HepG2 (cell line): ENCODE measurements around the gene CYB5A. TPM values are rescaled to one million over a fixed set of nuclear protein-coding genes. Genes with fewer than 3 reads are reported as not detected.
A peak's percentile ranks its signal among the peaks of the same experiment; 100 is the strongest.

Experiments
- ATAC-seq: fragments of 200-7000 bp; cut with Tn5 transposase; 3 replicates; pipeline ENCODE4 v1.9.1; 2020; ENCODE audit warnings: mild to moderate bottlenecking, moderate library complexity
- BruUV-seq: library from RNA; stranded (reverse); fragments of 400-500 nt; replicated peaks from 2 replicates; lab custom pipeline; 2021; lab: Mats Ljungman, UMichigan
- CTCF ChIA-PET: fragments of 300-600 bp; formaldehyde crosslinking; extraction: SDS; loops from one replicate; lab custom pipeline; 2021; ENCODE audit warnings: low total read pairs, inconsistent platforms, low intra/inter-chr PET ratio; lab: Yijun Ruan, JAX
- POLR2A ChIA-PET: fragments of 350-600 bp; sonication (Branson Sonifier 250); formaldehyde crosslinking; loops from one replicate; lab custom pipeline; 2020; ENCODE audit warnings: antibody characterized with exemption, inconsistent platforms; lab: Yijun Ruan, JAX
- DNase-seq: peaks from one replicate; pipeline ENCODE4 v3.0.0-alpha.2; 2015; ENCODE audit warnings: low spot score
- FAIRE-seq: peaks from 3 replicates; lab custom pipeline; 2011; peaks lifted over from hg19 to GRCh38; lab: Jason Lieb, UNC
- H2AFZ ChIP-seq: one replicate; pipeline ENCODE4 v1.6.1; 2011; ENCODE audit warnings: low read length, inconsistent platforms
- H3K27ac ChIP-seq: fragments of 300-600 bp; 3 replicates; pipeline ENCODE4 v1.8.0; 2011; ENCODE audit warnings: mixed run types, mild to moderate bottlenecking, mixed read lengths, low read length, inconsistent platforms; ENCODE audit not compliant: insufficient read depth; ENCODE audit errors: extremely low read length
- H3K27me3 ChIP-seq, 2 experiments: fragments of 200-600 bp in 1 of 2; 2 replicates in 1 of 2; 3 replicates in 1 of 2; pipeline versions ENCODE4 v1.6.0 to v1.8.0; 2011; ENCODE audit warnings: low read length in 2 of 2, mild to moderate bottlenecking in 2 of 2, moderate library complexity in 2 of 2, inconsistent platforms in 1 of 2; ENCODE audit not compliant: insufficient read depth in 2 of 2, control insufficient read depth in 1 of 2
- H3K36me3 ChIP-seq, 2 experiments: fragments of 200-600 bp in 1 of 2; replicated peaks in 1 of 2; 2 replicates in 1 of 2; 3 replicates in 1 of 2; pipeline versions ENCODE4 v1.5.1 to v1.8.0; 2011; ENCODE audit warnings: low read length in 2 of 2, inconsistent platforms in 1 of 2; ENCODE audit not compliant: insufficient read depth in 2 of 2, control insufficient read depth in 1 of 2
- H3K4me1 ChIP-seq: 2 replicates; pipeline ENCODE4 v1.5.1; 2012; ENCODE audit warnings: low read length, inconsistent platforms; ENCODE audit not compliant: insufficient read depth
- H3K4me2 ChIP-seq: 2 replicates; pipeline ENCODE4 v1.6.0; 2011; ENCODE audit warnings: low read depth, low read length, inconsistent platforms
- H3K4me3 ChIP-seq, 3 experiments: fragments of 200-600 bp in 1 of 3; sonication (generic), shearing (Covaris generic) in 1 of 3; replicated peaks in 1 of 3; 2 replicates each; pipeline ENCODE4 v1.5.1; 2011 to 2016; ENCODE audit warnings: low read length in 3 of 3, inconsistent platforms in 2 of 3, low read depth in 2 of 3, mild to moderate bottlenecking in 2 of 3, control low read depth in 1 of 3, mixed read lengths in 1 of 3; ENCODE audit not compliant: insufficient read depth in 1 of 3
- H3K79me2 ChIP-seq: one replicate; pipeline ENCODE4 v1.6.1; 2011; ENCODE audit warnings: low read length, inconsistent platforms; ENCODE audit not compliant: insufficient read depth
- H3K9ac ChIP-seq: 2 replicates; pipeline ENCODE4 v1.6.0; 2011; ENCODE audit warnings: mild to moderate bottlenecking, low read depth, low read length, inconsistent platforms; ENCODE audit not compliant: insufficient read depth
- H3K9me3 ChIP-seq: 2 replicates; pipeline ENCODE4 v1.5.1; 2012; ENCODE audit warnings: mild to moderate bottlenecking, low read length
- H4K20me1 ChIP-seq: 2 replicates; pipeline ENCODE4 v1.6.0; 2011; ENCODE audit warnings: inconsistent platforms, mild to moderate bottlenecking, low read length, moderate library complexity; ENCODE audit not compliant: insufficient read depth
- ARNTL ChIP-seq: sonication (generic); formaldehyde crosslinking; IDR thresholded peaks from 2 replicates; pipeline ENCODE4 v1.4.0; 2020; ENCODE audit warnings: mild to moderate bottlenecking, missing genetic modification reagents
- ELF4 ChIP-seq: sonication (generic); formaldehyde crosslinking; IDR thresholded peaks from 2 replicates; pipeline ENCODE4 v1.5.0; 2020; ENCODE audit warnings: missing genetic modification reagents, mild to moderate bottlenecking, moderate library complexity, borderline replicate concordance
- GPN1 ChIP-seq: sonication (generic); formaldehyde crosslinking; IDR thresholded peaks from 2 replicates; pipeline ENCODE4 v1.5.1; 2020; ENCODE audit warnings: missing genetic modification reagents, borderline replicate concordance
- JUND ChIP-seq: sonication (generic); formaldehyde crosslinking; IDR thresholded peaks from 2 replicates; pipeline ENCODE4 v1.8.0; 2022; ENCODE audit warnings: mild to moderate bottlenecking, missing genetic modification reagents
- MAFF ChIP-seq: IDR thresholded peaks from 2 replicates; pipeline ENCODE4 v1.6.1; 2011; ENCODE audit warnings: low read depth, low read length, improper control_type of control experiment
- SATB2 ChIP-seq: sonication (generic); formaldehyde crosslinking; IDR thresholded peaks from 2 replicates; pipeline ENCODE4 v1.5.0; 2020; ENCODE audit warnings: missing genetic modification reagents
- TARDBP ChIP-seq: sonication (generic); formaldehyde crosslinking; IDR thresholded peaks from 2 replicates; pipeline ENCODE4 v1.8.0; 2022; ENCODE audit warnings: mild to moderate bottlenecking, missing genetic modification reagents
- ZNF318 ChIP-seq: sonication (generic); formaldehyde crosslinking; IDR thresholded peaks from 2 replicates; pipeline ENCODE4 v1.4.0; 2020; ENCODE audit warnings: mild to moderate bottlenecking, missing genetic modification reagents
- ZNF326 ChIP-seq: sonication (generic); formaldehyde crosslinking; IDR thresholded peaks from 2 replicates; pipeline ENCODE4 v1.4.0; 2020; ENCODE audit warnings: missing genetic modification reagents, borderline replicate concordance
- ZNF557 ChIP-seq: sonication (generic); formaldehyde crosslinking; IDR thresholded peaks from 2 replicates; pipeline ENCODE4 v1.4.0; 2020; ENCODE audit warnings: missing genetic modification reagents
- ZSCAN12 ChIP-seq: sonication (generic); formaldehyde crosslinking; IDR thresholded peaks from 2 replicates; pipeline ENCODE4 v1.9.0; 2021; ENCODE audit warnings: mild to moderate bottlenecking, missing genetic modification reagents
- WGBS: methylation state at CpG from one replicate; pipeline ENCODE4 v1.1.6; 2017; ENCODE audit warnings: low lambda C conversion rate; 5-methylcytosine and 5-hydroxymethylcytosine counted together
- in situ Hi-C: cut with HindIII; loops from 2 replicates; pipeline ENCODE4 v1.10.0; 2017; ENCODE audit warnings: low pct_unique_long_range_greater_than_20kb; ENCODE audit not compliant: extremely low pct_ligation_motif_present
- intact Hi-C: fragments of 100-400 bp; cut with micrococcal nuclease; formaldehyde crosslinking; loops from one replicate; pipeline ENCODE4 v1.10.0; 2022; ENCODE audit not compliant: unreplicated experiment
- polyA plus RNA-seq, 8 experiments: library from polyadenylated mRNA; depleted of rRNA in 3 of 8; stranded (reverse) in 7 of 8; unstranded in 1 of 8; fragments of >200 nt; fragmentation: Illumina TruSeq in 4 of 8; extraction: Trizol in 4 of 8; gene quantifications; 2 replicates each; pipeline versions ENCODE4 v1.2.1 to v1.2.3, GENCODE V29; 2011 to 2016; ENCODE audit warnings: low read depth in 4 of 8, missing spikeins in 1 of 8, mixed read lengths in 1 of 8; ENCODE audit not compliant: insufficient read depth in 1 of 8
- total RNA-seq, 5 experiments: library from RNA; depleted of rRNA; stranded (reverse); fragments of >200 nt; fragmentation: Illumina TruSeq; extraction: Trizol; gene quantifications; 2 replicates each; pipeline ENCODE4 v1.2.3, GENCODE V29; 2016; ENCODE audit warnings: low read depth in 1 of 5
- TF ChIP-seq, protein P1 (sequence below): sonication (generic); formaldehyde crosslinking; conservative IDR thresholded peaks from 2 replicates; pipeline ENCODE4 v1.8.0; 2022; ENCODE audit warnings: low read depth, missing genetic modification reagents
- TF ChIP-seq, protein P2 (sequence below): sonication (generic); formaldehyde crosslinking; conservative IDR thresholded peaks from 2 replicates; pipeline ENCODE4 v1.4.0; 2020; ENCODE audit warnings: missing genetic modification reagents

Gene CYB5A
- total and polyA plus RNA-seq, 2 of the 13 experiments (the other 11 are each of a cell fraction or from before 2014, with no cell fraction given), result 215 to 356 TPM

GRCh38 chr18:74283646-74284045 lies 8.1 kb downstream of the CYB5A start:
- H3K9ac ChIP-seq, result peak overlapping the region; percentile 12; the same call in 1 of the 2 replicates
- peaks cover 94% of the 10 kb centered on the region for H3K4me1 ChIP-seq
- H3K27ac ChIP-seq, result peak overlapping the region; percentile 84
- TF ChIP-seq ELF4 (CRISPR knock-in tag) (no peak), GPN1 (CRISPR knock-in tag) (no peak), ARNTL (no peak), ZNF326 (CRISPR knock-in tag) (no peak), JUND (CRISPR knock-in tag) (no peak), MAFF (no peak), ZNF318 (CRISPR knock-in tag) (no peak), ZSCAN12 (CRISPR knock-in tag) (no peak), ZNF557 (CRISPR knock-in tag) (no peak), SATB2 (CRISPR knock-in tag) (no peak), TARDBP (CRISPR knock-in tag) (no peak)
- TF ChIP-seq, protein P1, sequence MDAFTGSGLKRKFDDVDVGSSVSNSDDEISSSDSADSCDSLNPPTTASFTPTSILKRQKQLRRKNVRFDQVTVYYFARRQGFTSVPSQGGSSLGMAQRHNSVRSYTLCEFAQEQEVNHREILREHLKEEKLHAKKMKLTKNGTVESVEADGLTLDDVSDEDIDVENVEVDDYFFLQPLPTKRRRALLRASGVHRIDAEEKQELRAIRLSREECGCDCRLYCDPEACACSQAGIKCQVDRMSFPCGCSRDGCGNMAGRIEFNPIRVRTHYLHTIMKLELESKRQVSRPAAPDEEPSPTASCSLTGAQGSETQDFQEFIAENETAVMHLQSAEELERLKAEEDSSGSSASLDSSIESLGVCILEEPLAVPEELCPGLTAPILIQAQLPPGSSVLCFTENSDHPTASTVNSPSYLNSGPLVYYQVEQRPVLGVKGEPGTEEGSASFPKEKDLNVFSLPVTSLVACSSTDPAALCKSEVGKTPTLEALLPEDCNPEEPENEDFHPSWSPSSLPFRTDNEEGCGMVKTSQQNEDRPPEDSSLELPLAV (CRISPR knock-in tag), result no peak
- TF ChIP-seq, protein P2, sequence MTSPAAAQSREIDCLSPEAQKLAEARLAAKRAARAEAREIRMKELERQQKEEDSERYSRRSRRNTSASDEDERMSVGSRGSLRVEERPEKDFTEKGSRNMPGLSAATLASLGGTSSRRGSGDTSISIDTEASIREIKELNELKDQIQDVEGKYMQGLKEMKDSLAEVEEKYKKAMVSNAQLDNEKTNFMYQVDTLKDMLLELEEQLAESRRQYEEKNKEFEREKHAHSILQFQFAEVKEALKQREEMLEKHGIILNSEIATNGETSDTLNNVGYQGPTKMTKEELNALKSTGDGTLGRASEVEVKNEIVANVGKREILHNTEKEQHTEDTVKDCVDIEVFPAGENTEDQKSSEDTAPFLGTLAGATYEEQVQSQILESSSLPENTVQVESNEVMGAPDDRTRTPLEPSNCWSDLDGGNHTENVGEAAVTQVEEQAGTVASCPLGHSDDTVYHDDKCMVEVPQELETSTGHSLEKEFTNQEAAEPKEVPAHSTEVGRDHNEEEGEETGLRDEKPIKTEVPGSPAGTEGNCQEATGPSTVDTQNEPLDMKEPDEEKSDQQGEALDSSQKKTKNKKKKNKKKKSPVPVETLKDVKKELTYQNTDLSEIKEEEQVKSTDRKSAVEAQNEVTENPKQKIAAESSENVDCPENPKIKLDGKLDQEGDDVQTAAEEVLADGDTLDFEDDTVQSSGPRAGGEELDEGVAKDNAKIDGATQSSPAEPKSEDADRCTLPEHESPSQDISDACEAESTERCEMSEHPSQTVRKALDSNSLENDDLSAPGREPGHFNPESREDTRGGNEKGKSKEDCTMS (CRISPR knock-in tag), result no peak

More at GRCh38 chr18:74283646-74284045, 8.1 kb downstream of the CYB5A start:
- 98% methylated on average over 10 of the region's 10 CpGs for WGBS
- Histone ChIP-seq H2AFZ (no peak overlapping the region), H3K79me2 (peaks cover 98% of the 10 kb centered on the region), H3K4me2 (peak overlapping the region; percentile 83; the same call in 1 of the 2 replicates), H3K36me3 (0 out of 5 replicates have a peak, but pooled peaks cover 0 to 4% of the 10 kb centered on the region in 2 experiments), H3K4me3 (no peak overlapping the region), H4K20me1 (no peaks in the 10 kb centered on the region), H3K27me3 (no peaks in the 10 kb centered on the region), H3K9me3 (no peaks in the 10 kb centered on the region)
- DNase-seq (no peak), ATAC-seq (no peak), FAIRE-seq (no peak)
- ChIA-PET POLR2A (interaction anchor here (1.2 kb wide), 1 partner anchor 41 kb away, joined by 3 read pairs; no protein-coding TSS in a partner anchor), CTCF (no interaction called here)
- in situ Hi-C loops (loop anchor here (5.0 to 25.0 kb wide), 2 partner anchors 46 to 929 kb away; partner anchors contain the start of genes PTGR3 and TSHZ1), intact Hi-C loops (no loop called here)
- BruUV-seq, result no TSS peak
